Tibial nerve (tissue), 4 donors: ENCODE data around the gene INHBB. TPM values are rescaled to one million over a fixed set of nuclear protein-coding genes. Genes with fewer than 3 reads are reported as not detected.

Experiments
- DNase-seq, 2 donors: peaks; one replicate each; pipeline ENCODE4 v3.0.0-alpha.2; 2019; ENCODE audit warnings: low spot score in 2 of 2
- H3K27ac ChIP-seq, 4 donors: fragments of 200-600 bp; sonication (generic) in 3 of 4; one replicate each; pipeline ENCODE4 v1.5.1; 2017 to 2019; ENCODE audit warnings: mild to moderate bottlenecking in 1 of 4
- H3K27me3 ChIP-seq, 2 donors: fragments of 200-600 bp; sonication (generic) in 1 of 2; one replicate each; pipeline versions ENCODE4 v1.5.1 to v1.6.0; 2017 to 2019
- H3K36me3 ChIP-seq, 3 donors: fragments of 200-600 bp; sonication (generic); one replicate each; pipeline ENCODE4 v1.5.1; 2018 to 2019
- H3K4me1 ChIP-seq, 4 donors: fragments of 200-600 bp; sonication (generic) in 3 of 4; one replicate each; pipeline ENCODE4 v1.5.1; 2017 to 2019
- H3K4me3 ChIP-seq, 4 donors: fragments of 200-600 bp; sonication (generic) in 3 of 4; one replicate each; pipeline ENCODE4 v1.5.1; 2017 to 2019; ENCODE audit warnings: mild to moderate bottlenecking in 1 of 4, moderate library complexity in 1 of 4
- H3K9me3 ChIP-seq, 4 donors: fragments of 200-600 bp; sonication (generic) in 3 of 4; one replicate each; pipeline ENCODE4 v1.5.1; 2017 to 2019
- EP300 ChIP-seq, 2 donors: sonication (generic); formaldehyde crosslinking; IDR thresholded peaks; one replicate each; pipeline ENCODE4 v1.6.1; 2017; ENCODE audit warnings: antibody characterized with exemption in 2 of 2, mild to moderate bottlenecking in 1 of 2
- POLR2A ChIP-seq, 2 donors: fragments of 450-650 bp; IDR thresholded peaks; one replicate each; pipeline ENCODE4 v1.6.1; 2017; ENCODE audit warnings: antibody characterized with exemption in 2 of 2, mild to moderate bottlenecking in 2 of 2, moderate library complexity in 2 of 2
- WGBS, 2 donors: methylation state at CpG; one replicate each; pipeline ENCODE4 v1.1.5; 2018; 5-methylcytosine and 5-hydroxymethylcytosine counted together
- total RNA-seq, 4 donors: library from RNA; depleted of rRNA; stranded (reverse); fragments of >200 nt; gene quantifications; one replicate each; pipeline ENCODE4 v1.1.0, GENCODE V29; 2016
- TF ChIP-seq, protein P1 (sequence below), 5 experiments: fragments of 200-600 bp in 3 of 5; fragments of 450-650 bp in 2 of 5; sonication (generic) in 3 of 5; IDR thresholded peaks; one replicate each; pipeline ENCODE4 v1.5.1; 2016 to 2019; ENCODE audit warnings: antibody characterized with exemption in 5 of 5, mild to moderate bottlenecking in 3 of 5, moderate library complexity in 2 of 5

Gene INHBB
- total RNA-seq, 4 donors from 2014 or later: 21.9 to 26.5 (median 24.3) TPM

DNA sequence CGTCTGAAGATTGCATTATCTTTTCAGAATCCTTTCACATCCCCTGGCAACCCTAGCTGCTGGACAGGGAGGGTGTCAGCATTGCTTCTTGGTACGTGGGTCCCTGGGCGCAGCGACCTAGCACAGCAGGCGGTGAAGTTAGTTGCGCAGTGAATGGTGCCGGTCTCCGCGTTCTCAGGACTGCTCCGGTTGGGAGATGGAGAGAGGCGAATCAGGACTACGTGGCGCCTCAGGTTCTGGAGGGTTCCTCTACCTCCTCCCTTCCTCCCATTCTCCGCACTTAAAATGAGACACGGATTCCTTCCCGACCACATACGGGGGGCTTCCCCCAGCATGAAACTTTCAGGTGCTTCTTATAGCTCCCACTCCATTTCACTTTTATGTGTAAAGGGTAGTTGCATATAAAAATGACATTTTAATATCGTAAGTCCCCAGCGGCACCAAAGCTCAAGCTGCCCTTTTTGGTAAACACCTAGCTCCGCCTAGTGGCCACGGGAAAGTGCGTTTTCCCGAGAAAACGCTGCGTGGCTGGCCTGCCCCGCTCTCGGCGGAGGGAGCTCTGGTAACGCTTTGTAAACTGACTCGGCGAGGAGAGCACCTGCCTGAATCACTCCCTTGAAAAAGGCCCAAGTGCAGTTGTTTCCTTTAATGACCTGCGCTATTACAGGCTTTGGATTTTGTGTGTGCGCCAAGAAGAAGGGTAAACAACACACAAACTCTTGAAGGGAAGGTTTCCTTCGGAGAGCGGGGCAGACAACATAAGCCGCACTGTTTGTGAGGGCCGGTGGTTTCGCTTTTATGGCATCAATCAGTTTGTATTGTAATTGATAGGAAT is 32.9 kb upstream of the INHBB start:
- Histone ChIP-seq H3K4me1 (peaks cover 0 to 18% (median 3%) of the 10 kb centered on the region in 4 donors), H3K4me3 (peak overlapping the region; percentile 13 to 56 (median 32)), H3K36me3 (no peaks in the 10 kb centered on the region), H3K27me3 (no peaks in the 10 kb centered on the region), H3K9me3 (no peaks in the 10 kb centered on the region), H3K27ac (peak overlapping the region in 2 of 4 donors; percentile 45 to 64)
- WGBS, 2 donors: 4 to 7% methylated on average over 38 of the region's 38 CpGs
- TF ChIP-seq POLR2A (IDR thresholded peaks at IDR 0.05) (no peak), EP300 (IDR thresholded peaks at IDR 0.05) (peak in 1 of 2 donors; percentile 68)
- TF ChIP-seq, protein P1, sequence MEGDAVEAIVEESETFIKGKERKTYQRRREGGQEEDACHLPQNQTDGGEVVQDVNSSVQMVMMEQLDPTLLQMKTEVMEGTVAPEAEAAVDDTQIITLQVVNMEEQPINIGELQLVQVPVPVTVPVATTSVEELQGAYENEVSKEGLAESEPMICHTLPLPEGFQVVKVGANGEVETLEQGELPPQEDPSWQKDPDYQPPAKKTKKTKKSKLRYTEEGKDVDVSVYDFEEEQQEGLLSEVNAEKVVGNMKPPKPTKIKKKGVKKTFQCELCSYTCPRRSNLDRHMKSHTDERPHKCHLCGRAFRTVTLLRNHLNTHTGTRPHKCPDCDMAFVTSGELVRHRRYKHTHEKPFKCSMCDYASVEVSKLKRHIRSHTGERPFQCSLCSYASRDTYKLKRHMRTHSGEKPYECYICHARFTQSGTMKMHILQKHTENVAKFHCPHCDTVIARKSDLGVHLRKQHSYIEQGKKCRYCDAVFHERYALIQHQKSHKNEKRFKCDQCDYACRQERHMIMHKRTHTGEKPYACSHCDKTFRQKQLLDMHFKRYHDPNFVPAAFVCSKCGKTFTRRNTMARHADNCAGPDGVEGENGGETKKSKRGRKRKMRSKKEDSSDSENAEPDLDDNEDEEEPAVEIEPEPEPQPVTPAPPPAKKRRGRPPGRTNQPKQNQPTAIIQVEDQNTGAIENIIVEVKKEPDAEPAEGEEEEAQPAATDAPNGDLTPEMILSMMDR (IDR thresholded peaks at IDR 0.05): peak; percentile 82 to 92 (median 85)
- DNase-seq: peak; percentile 72 to 87

DNA sequence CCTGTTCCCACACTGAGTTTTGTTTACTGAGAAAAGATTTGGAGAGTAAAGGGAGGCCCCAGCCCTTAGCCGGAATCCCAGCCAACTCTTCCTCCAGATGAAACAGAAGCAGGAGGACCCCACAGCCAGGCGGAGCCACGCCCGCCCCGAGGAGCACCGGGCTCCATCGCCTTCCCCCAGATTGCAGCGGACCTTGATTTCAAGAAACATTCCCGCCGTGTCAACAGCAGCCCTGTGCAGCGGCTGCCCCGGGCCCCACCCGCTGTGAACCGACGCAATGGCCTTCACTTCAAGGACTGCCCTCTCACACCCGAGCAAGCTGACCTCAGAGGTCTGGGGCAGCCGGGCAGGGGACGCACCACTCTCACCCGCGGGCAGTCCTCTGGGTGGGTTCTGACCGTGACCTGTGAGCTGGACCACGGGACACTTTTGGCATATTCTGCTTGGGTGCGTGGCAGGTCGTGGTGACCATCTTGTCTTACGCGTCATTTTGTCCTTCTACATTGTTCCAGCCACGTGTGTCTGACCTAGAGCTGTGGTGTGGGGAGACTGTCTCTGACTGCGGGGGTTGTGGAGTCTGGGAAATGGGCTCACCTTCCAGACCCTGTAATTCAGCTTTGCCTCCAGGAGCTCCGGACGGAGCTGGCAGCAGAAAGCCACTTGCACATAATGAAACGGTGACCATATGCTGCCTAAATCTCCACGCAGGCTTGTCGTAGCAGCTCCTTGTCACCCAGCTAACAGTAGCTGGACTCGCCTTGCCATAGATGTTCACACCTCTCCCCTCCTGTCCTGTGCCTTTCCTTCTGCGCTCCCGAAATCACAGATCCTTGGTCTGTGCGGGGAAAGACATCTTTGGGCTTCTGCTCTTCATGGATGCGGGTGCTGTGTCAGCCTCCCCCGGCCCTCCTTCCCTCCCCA is 32.0 kb upstream of the INHBB start:
- no peak for DNase-seq
- 57 to 58% methylated on average over 28 to 33 of the region's 39 CpGs for whole genome bisulfite sequencing, 2 donors
- no peaks in the 10 kb centered on the region for H3K36me3 ChIP-seq
- peaks cover 0 to 25% (median 3%) of the 10 kb centered on the region in 4 donors for H3K4me1 ChIP-seq
- TF ChIP-seq EP300 (IDR thresholded peaks at IDR 0.05) (no peak), POLR2A (IDR thresholded peaks at IDR 0.05) (no peak)
- TF ChIP-seq, protein P1 (IDR thresholded peaks at IDR 0.05): no peak
- no peaks in the 10 kb centered on the region for H3K9me3 ChIP-seq
- H3K4me3 ChIP-seq: peak overlapping the region; percentile 13 to 56 (median 32)
- H3K27ac ChIP-seq: peak overlapping the region in 2 of 4 donors; percentile 45 to 64
- no peaks in the 10 kb centered on the region for H3K27me3 ChIP-seq

DNA sequence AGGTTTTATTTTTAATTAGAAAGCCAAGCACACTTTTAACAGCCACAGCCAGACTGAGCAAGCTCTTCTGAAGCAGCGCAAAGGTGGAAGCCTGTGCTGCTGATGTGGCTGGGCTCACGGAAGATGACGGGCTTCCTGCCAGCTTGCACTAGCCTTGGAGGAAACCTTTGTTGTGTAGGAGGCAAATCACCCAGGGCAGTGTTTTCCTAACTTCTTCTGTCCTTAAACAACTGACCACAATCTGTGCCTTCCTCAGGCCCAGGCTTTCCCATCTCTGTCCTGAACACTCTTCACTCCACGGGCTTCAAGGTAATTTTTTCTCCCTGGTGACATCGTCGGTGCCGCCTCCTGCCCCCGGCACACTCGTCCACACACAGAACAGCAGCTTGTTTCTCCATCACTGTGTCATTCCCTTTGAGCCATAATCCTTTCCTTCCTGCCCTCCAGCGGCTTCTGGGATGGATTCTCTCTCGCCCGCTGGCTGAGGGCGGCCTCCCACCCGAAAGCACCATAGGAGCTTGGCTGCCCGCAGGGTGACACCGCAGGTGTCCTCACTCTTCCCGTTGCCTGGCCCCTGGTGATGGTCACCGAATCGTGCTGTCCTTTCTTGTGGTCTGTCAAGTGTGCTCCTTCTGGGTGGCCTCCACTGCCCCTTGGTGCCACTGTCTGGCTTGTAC is 31.1 kb upstream of the INHBB start:
- Histone ChIP-seq H3K36me3 (no peaks in the 10 kb centered on the region), H3K9me3 (no peaks in the 10 kb centered on the region), H3K4me1 (peaks cover 0 to 34% (median 5%) of the 10 kb centered on the region in 4 donors), H3K27me3 (no peaks in the 10 kb centered on the region), H3K27ac (no peak overlapping the region), H3K4me3 (no peak overlapping the region)
- TF ChIP-seq POLR2A (IDR thresholded peaks at IDR 0.05): no peak
- TF ChIP-seq EP300 (IDR thresholded peaks at IDR 0.05): no peak
- TF ChIP-seq, protein P1 (IDR thresholded peaks at IDR 0.05): no peak
- DNase-seq: no peak
- 81 to 83% methylated on average over 19 of the region's 19 CpGs for WGBS, 2 donors

DNA sequence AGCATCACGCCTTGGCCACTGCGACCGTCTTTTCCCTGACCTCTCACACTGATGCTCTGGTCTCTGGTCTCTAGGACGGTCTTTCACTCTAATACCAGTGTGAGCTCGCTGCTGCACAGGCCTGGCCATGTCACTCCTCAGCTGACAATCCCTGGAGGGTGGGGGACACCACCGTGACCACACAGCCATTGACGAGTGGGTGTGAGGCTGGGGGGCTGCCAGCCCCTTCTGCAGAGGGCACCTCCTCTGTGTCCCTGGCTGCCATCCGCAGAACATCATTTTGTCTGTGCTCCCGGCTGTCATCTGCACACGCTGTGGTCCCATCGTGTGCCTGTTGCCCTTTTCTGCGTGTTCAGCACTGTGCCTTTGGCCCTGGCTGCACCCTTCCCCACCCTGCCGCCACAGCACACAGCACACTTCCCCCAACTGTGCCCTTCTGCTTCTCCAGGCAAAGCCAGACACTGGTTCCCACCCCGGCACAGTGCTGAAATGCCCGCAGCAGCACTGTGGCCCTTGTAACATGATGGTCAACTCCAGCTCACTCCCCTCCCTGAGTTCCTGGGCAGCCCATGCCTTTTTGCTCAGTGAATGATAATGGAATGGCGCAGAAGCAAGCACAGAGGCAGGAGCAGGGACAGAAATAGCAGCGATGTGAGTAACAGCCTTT is 30.4 kb upstream of the INHBB start:
- no peak for TF ChIP-seq POLR2A (IDR thresholded peaks at IDR 0.05)
- TF ChIP-seq, protein P1 (IDR thresholded peaks at IDR 0.05): no peak
- no peak for TF ChIP-seq EP300 (IDR thresholded peaks at IDR 0.05)
- H3K4me1 ChIP-seq: peaks cover 0 to 40% (median 5%) of the 10 kb centered on the region in 4 donors
- H3K27me3 ChIP-seq: no peaks in the 10 kb centered on the region
- WGBS, 2 donors: 79 to 88% methylated on average over 17 of the region's 17 CpGs
- H3K27ac ChIP-seq: no peak overlapping the region
- no peaks in the 10 kb centered on the region for H3K36me3 ChIP-seq
- H3K9me3 ChIP-seq: no peaks in the 10 kb centered on the region
- no peak overlapping the region for H3K4me3 ChIP-seq
- DNase-seq: no peak
